ENCODE measurements around the gene SMYD3. TPM values are rescaled to one million over a fixed set of nuclear protein-coding genes. Genes with fewer than 3 reads are reported as not detected.

Gene SMYD3
- total and polyA plus RNA-seq, 4 donors, result 10.5 to 40.1 (median 32.5) TPM

- Histone ChIP-seq H3K4me1 (ENCODE audit: control insufficient read depth in 5 of 5, insufficient read depth in 5 of 5, low read length in 5 of 5) (peaks cover 10 to 25% (median 12%) of the 10 kb centered on the region in 5 donors), H3K9me3 (ENCODE audit: control insufficient read depth in 4 of 4, insufficient read depth in 3 of 4, low read length in 3 of 4) (no peaks in the 10 kb centered on the region), H3K27me3 (ENCODE audit: control insufficient read depth in 3 of 3, insufficient read depth in 3 of 3, low read length in 2 of 3) (no peaks in the 10 kb centered on the region), H3K27ac (ENCODE audit: low read depth in 1 of 2, low read length in 1 of 2) (no peak overlapping the region), H3K4me3 (no peak overlapping the region), H3K9ac (ENCODE audit: insufficient read depth in 1 of 2, low read length in 2 of 2) (no peak overlapping the region), H3K36me3 (ENCODE audit: control insufficient read depth in 4 of 4, insufficient read depth in 4 of 4, low read length in 4 of 4) (no peaks in the 10 kb centered on the region)
- DNase-seq (no peak), ATAC-seq (ENCODE audit: insufficient read depth, low FRiP score) (no peak)
- TF ChIP-seq, protein P1, sequence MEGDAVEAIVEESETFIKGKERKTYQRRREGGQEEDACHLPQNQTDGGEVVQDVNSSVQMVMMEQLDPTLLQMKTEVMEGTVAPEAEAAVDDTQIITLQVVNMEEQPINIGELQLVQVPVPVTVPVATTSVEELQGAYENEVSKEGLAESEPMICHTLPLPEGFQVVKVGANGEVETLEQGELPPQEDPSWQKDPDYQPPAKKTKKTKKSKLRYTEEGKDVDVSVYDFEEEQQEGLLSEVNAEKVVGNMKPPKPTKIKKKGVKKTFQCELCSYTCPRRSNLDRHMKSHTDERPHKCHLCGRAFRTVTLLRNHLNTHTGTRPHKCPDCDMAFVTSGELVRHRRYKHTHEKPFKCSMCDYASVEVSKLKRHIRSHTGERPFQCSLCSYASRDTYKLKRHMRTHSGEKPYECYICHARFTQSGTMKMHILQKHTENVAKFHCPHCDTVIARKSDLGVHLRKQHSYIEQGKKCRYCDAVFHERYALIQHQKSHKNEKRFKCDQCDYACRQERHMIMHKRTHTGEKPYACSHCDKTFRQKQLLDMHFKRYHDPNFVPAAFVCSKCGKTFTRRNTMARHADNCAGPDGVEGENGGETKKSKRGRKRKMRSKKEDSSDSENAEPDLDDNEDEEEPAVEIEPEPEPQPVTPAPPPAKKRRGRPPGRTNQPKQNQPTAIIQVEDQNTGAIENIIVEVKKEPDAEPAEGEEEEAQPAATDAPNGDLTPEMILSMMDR (IDR thresholded peaks at IDR 0.05; ENCODE audit: control extremely low read depth, extremely low read depth), result no peak
- 95 to 96% methylated on average over 4 of the region's 4 CpGs for WGBS, 2 donors
Observed at GRCh38 chr1:245871915-245872314, 635.2 kb downstream of the SMYD3 start.

DNA sequence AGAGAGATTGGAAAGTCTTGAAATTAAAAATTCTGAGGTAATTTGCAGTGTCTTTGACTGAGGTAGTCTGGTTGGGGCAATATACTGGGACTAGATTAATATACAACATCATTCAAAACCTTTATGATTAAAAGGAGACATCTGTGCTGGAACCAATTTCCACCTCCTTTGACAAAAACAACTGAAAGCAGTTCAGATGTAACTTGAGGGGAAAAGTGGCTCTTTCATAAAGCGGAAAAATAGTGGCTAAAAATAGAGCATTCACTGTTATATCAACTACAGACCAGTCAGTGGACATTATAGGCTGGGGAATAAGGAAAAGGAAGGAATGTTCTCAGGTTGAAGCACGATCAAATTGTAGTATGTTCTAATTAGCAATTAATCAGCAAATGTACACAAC, 635.9 kb downstream of the SMYD3 start:
- WGBS, 2 donors, result 79 to 88% methylated on average over 2 of the region's 2 CpGs
- DNase-seq (no peak), ATAC-seq (ENCODE audit: insufficient read depth, low FRiP score) (no peak)
- H3K9me3 ChIP-seq (ENCODE audit: control insufficient read depth in 4 of 4, insufficient read depth in 3 of 4, low read length in 3 of 4), result no peaks in the 10 kb centered on the region
- no peaks in the 10 kb centered on the region for H3K36me3 ChIP-seq (ENCODE audit: control insufficient read depth in 4 of 4, insufficient read depth in 4 of 4, low read length in 4 of 4)
- H3K27ac ChIP-seq (ENCODE audit: low read depth in 1 of 2, low read length in 1 of 2), result no peak overlapping the region
- H3K4me1 ChIP-seq (ENCODE audit: control insufficient read depth in 5 of 5, insufficient read depth in 5 of 5, low read length in 5 of 5), result peaks cover 4 to 25% (median 12%) of the 10 kb centered on the region in 5 donors
- H3K9ac ChIP-seq (ENCODE audit: insufficient read depth in 1 of 2, low read length in 2 of 2), result no peak overlapping the region
- H3K27me3 ChIP-seq (ENCODE audit: control insufficient read depth in 3 of 3, insufficient read depth in 3 of 3, low read length in 2 of 3), result no peaks in the 10 kb centered on the region
- TF ChIP-seq, protein P1 (IDR thresholded peaks at IDR 0.05; ENCODE audit: control extremely low read depth, extremely low read depth), result no peak
- H3K4me3 ChIP-seq, result no peak overlapping the region

DNA sequence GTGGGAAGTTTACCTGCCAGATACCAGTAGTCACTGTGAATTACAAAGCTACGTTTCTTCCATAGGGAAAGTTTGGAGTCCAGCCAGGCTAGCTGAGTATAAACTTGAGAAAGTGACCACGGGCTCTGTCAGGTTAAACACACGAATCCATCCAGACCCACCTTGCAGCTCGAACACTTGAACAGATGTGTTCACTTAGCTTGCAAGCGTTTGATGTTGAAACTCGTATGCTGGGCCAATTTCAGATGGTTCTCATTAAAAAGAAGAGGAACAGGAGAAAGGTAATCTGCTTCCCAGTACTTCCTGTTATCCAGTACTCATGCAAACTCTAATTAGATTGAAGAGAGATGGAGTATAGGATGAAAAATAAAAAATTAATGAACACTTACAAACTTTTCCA, 636.4 kb downstream of the SMYD3 start:
- TF ChIP-seq, protein P1 (IDR thresholded peaks at IDR 0.05; ENCODE audit: control extremely low read depth, extremely low read depth), result no peak
- Histone ChIP-seq H3K9ac (ENCODE audit: insufficient read depth in 1 of 2, low read length in 2 of 2) (no peak overlapping the region), H3K36me3 (ENCODE audit: control insufficient read depth in 4 of 4, insufficient read depth in 4 of 4, low read length in 4 of 4) (no peaks in the 10 kb centered on the region), H3K9me3 (ENCODE audit: control insufficient read depth in 4 of 4, insufficient read depth in 3 of 4, low read length in 3 of 4) (no peaks in the 10 kb centered on the region), H3K4me3 (no peak overlapping the region), H3K27me3 (ENCODE audit: control insufficient read depth in 3 of 3, insufficient read depth in 3 of 3, low read length in 2 of 3) (no peaks in the 10 kb centered on the region), H3K4me1 (ENCODE audit: control insufficient read depth in 5 of 5, insufficient read depth in 5 of 5, low read length in 5 of 5) (peaks cover 3 to 22% (median 8%) of the 10 kb centered on the region in 5 donors), H3K27ac (ENCODE audit: low read depth in 1 of 2, low read length in 1 of 2) (no peak overlapping the region)
- DNase-seq (no peak), ATAC-seq (ENCODE audit: insufficient read depth, low FRiP score) (no peak)
- 82 to 89% methylated on average over 6 of the region's 6 CpGs for WGBS, 2 donors

GRCh38 chr1:245869847-245870246, 637.2 kb downstream of the SMYD3 start:
- H3K4me1 ChIP-seq (ENCODE audit: control insufficient read depth in 5 of 5, insufficient read depth in 5 of 5, low read length in 5 of 5), result peaks cover 0 to 14% (median 6%) of the 10 kb centered on the region in 5 donors
- H3K9ac ChIP-seq (ENCODE audit: insufficient read depth in 1 of 2, low read length in 2 of 2), result no peak overlapping the region
- no peaks in the 10 kb centered on the region for H3K9me3 ChIP-seq (ENCODE audit: control insufficient read depth in 4 of 4, insufficient read depth in 3 of 4, low read length in 3 of 4)
- TF ChIP-seq, protein P1 (IDR thresholded peaks at IDR 0.05; ENCODE audit: control extremely low read depth, extremely low read depth), result no peak
- DNase-seq (no peak), ATAC-seq (ENCODE audit: insufficient read depth, low FRiP score) (no peak)
- H3K27me3 ChIP-seq (ENCODE audit: control insufficient read depth in 3 of 3, insufficient read depth in 3 of 3, low read length in 2 of 3), result no peaks in the 10 kb centered on the region
- 94 to 96% methylated on average over 7 of the region's 7 CpGs for WGBS, 2 donors
- no peak overlapping the region for H3K27ac ChIP-seq (ENCODE audit: low read depth in 1 of 2, low read length in 1 of 2)
- H3K36me3 ChIP-seq (ENCODE audit: control insufficient read depth in 4 of 4, insufficient read depth in 4 of 4, low read length in 4 of 4), result no peaks in the 10 kb centered on the region
- no peak overlapping the region for H3K4me3 ChIP-seq
